HG02970 (cell line): ENCODE measurements around the gene BIN2.
"Not testable (repeated sequence)": the region's sequence is repeated elsewhere in the genome, so short reads cannot be mapped to it uniquely, and the experiment has no call there.

ENCODE experiments used
- ATAC-seq: cut with Tn5 transposase; IDR thresholded peaks from one replicate; pipeline ENCODE4 v1.9.1; 2021; ENCODE audit warnings: mild to moderate bottlenecking, moderate library complexity, moderate number of reproducible peaks; ENCODE audit not compliant: unreplicated experiment, low FRiP score

Gene BIN2

DNA sequence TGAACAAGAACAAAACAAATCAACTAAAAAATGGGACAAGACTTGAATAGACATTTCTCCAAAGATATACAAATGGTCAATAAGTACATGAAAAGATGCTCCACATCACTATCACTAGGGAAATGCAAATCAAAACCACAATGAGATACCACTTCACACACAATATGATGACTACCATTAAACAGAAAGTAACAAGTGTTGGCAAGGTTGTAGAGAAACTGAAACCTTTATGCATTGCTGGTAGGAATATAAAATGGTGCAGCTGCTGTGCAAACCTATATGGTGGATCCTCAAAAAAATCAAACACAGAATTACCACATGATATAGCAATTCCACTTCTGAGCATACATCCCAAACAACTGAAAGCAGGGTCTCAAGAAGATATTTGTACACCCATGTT is 59.0 kb downstream of the BIN2 start:
- ATAC-seq: no peak

DNA sequence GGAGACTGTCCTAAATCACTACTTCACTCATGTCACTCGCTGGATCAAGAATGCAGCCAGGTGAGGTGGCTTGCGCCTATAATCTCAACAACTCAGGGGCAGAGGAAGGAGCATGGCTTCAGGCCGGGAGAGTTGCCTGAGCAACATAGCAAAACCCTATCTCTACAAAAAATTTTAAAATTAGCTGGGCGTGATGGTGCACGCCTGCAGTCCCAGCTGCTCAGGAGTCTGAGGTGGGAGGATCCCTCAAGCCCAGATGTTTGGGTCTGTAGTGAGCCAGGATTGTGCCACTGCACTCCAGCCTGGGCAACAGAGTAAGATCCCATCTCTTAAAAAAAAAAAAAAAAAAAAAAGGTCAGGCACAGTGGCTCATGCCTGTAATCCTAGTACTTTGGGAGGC is 59.7 kb downstream of the BIN2 start:
- no peak for ATAC-seq

- no peak for ATAC-seq
These were observed 60.6 kb downstream of the BIN2 start for GRCh38 chr12:51263341-51263740.

- ATAC-seq: no peak
These were observed 61.2 kb downstream of the BIN2 start for GRCh38 chr12:51262758-51263177.

DNA sequence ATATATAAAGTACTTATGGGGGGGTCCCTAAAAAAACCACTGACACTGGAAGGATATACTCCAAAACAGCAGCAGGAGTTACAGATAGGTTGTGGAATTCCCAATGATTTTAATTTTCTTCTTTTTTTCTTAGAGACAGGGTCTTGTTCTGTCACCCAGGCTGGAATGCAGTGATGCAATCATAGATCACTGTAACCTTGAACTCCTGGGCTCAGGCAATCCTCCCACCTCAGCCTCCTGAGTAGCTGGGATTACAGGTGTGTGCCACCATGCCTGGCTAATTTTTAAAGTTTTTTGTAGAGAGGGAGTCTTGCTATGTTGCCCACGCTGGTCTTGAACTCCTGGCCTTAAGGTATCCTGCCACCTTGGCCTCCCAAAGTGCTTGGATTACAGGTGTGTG is 64.4 kb downstream of the BIN2 start:
- not testable (repeated sequence) for ATAC-seq

GRCh38 chr12:51254536-51254935 is 69.4 kb downstream of the BIN2 start:
- no peak for ATAC-seq

- no peak for ATAC-seq
These were observed 70.7 kb downstream of the BIN2 start for GRCh38 chr12:51253276-51253675.

GRCh38 chr12:51247523-51248206 is 76.3 kb downstream of the BIN2 start:
- ATAC-seq: no peak

GRCh38 chr12:51246254-51246853 is 77.6 kb downstream of the BIN2 start:
- ATAC-seq: no peak

DNA sequence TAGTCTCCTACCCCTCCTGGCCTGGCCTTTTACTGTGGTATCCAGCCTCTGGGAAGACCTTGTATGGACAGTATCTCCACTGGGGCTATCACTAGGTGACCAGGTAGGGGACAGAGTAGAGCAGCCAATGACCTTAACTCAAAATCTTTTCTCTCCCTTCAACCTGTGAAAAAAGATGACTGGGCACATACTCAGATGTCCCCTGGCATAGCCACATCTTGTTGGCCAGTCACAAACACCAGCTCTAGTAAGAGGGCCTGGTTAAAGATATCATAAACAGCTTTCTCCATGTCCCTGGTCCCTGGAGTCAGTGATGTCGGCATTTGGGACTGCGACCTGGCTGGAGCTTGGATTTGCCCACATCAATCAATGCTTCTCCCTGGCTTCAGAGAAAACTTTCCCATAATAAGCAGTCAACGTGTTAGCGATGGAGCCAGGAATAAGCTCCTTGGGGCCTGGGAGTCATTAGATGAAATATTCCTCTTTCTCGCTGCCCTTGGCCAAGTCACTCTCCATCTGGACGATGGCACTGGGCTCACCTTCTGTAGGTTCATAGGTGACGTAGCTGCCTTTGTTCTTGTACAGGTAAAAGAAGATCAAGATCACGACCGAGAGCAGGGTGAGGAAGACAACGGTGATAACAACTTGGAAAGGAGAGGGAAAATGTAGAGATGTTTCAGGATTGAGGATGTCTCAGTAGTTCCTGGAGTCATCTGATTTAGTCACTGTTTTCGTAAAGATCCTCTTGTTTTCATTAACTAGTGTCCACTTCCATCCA is 78.3 kb downstream of the BIN2 start:
- no peak for ATAC-seq

GRCh38 chr12:51244269-51244668 is 79.7 kb downstream of the BIN2 start:
- ATAC-seq: no peak

- ATAC-seq: no peak
These were observed 81.1 kb downstream of the BIN2 start for GRCh38 chr12:51242876-51243275.

DNA sequence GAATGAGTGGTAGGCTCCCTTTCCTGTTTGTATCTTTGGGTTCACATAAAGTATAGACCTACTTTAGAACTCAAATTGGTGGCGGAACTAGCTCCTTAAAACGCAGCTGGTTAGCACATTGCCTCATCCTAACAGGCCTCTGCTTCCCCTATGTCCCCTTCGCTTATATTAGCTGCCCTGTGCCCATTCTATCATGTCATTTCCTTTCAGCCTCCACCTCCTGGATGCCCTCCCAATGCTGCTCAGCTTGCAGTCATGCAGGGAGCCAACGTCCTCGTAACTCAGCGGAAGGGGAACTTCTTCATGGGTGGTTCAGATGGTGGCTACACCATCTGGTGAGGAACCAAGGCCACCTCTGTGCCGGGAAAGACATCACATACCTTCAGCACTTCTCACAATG is 81.9 kb downstream of the BIN2 start:
- ATAC-seq: no peak

GRCh38 chr12:51240971-51241370 is 83.0 kb downstream of the BIN2 start:
- ATAC-seq: no peak

GRCh38 chr12:51238510-51239334 is 85.3 kb downstream of the BIN2 start, which contains the start of gene DAZAP2:
Gene DAZAP2, plus strand, starts transcription at chr12:51238826. Its CDS starts 82 bp downstream, at chr12:51238908.
- ATAC-seq: peak; percentile 92

DNA sequence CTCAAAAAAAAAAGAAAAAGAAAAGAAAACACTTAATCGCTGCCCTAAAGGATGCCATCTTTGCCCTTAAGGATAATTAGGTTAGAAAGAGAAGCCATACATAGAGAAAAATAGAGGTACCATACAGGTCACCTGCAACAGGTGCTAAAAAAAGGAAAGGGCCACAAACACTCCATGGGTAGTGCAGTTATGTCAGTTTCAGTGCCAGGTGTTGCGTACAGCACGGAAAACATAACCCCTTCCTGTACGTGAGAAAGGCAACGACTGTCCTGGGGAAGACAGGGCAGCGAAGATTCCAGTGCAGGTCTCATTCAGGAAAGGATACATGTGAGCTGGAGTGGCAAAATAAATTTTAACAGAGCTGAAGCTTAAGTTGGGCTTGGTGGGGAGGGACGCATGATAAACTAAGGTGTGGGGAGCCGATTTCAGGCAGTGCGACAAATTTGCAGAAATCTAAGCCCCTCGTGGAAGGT is 85.9 kb downstream of the BIN2 start:
- no peak for ATAC-seq

DNA sequence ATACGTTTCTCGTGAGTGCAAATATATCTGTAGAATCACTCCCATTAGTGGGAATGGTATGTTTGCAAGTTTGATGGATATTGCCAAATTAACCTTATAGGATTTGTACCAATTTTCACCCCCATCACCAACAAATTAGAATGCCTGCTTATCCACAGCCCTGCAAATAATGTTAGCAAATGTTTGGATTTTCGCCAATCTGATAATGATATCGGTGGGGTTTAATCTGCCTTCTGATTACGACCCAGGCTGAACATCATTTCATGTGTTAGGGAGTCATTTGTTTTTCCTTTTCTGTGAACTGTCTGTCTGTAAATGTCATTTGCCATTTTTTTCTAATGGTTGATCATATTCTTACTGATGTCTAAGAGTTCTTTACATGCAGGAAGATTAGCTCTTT is 89.4 kb downstream of the BIN2 start:
- no peak for ATAC-seq

- ATAC-seq: no peak
These were observed 91.3 kb downstream of the BIN2 start for GRCh38 chr12:51232642-51233041.
